OCI-LY7 (cell line): Measurements from ENCODE around the gene CALN1.

Experiments used
- CTCF ChIP-seq: fragments of 200-600 bp; sonication (generic); conservative IDR thresholded peaks from 2 replicates; pipeline ENCODE4 v1.5.1; 2014; ENCODE audit warnings: mild to moderate bottlenecking, antibody characterized with exemption, low read length, moderate library complexity, mixed read lengths
- EZH2phosphoT487 ChIP-seq: fragments of 200-600 bp; sonication (generic); IDR thresholded peaks from 2 replicates; pipeline ENCODE4 v1.6.1; 2018; ENCODE audit warnings: low read depth, borderline replicate concordance, mild to moderate bottlenecking, mixed run types, antibody characterized with exemption, low read length, moderate library complexity, mixed read lengths

GRCh38 chr7:72080865-72081510, 331.1 kb downstream of the CALN1 start:
- TF ChIP-seq CTCF (no peak), EZH2phosphoT487 (no peak)
